ENCODE data around the gene ZMYND8.
"Not testable (repeated sequence)": the region's sequence is repeated elsewhere in the genome, so short reads cannot be mapped to it uniquely, and the experiment has no call there.

Gene ZMYND8

GRCh38 chr20:47244451-47244850 lies 112.0 kb downstream of the ZMYND8 start:
- DNase-seq (ENCODE audit: low read depth) = no peak
- H3K4me3 ChIP-seq (ENCODE audit: control insufficient read depth, low read depth, low read length) = no peak overlapping the region

DNA sequence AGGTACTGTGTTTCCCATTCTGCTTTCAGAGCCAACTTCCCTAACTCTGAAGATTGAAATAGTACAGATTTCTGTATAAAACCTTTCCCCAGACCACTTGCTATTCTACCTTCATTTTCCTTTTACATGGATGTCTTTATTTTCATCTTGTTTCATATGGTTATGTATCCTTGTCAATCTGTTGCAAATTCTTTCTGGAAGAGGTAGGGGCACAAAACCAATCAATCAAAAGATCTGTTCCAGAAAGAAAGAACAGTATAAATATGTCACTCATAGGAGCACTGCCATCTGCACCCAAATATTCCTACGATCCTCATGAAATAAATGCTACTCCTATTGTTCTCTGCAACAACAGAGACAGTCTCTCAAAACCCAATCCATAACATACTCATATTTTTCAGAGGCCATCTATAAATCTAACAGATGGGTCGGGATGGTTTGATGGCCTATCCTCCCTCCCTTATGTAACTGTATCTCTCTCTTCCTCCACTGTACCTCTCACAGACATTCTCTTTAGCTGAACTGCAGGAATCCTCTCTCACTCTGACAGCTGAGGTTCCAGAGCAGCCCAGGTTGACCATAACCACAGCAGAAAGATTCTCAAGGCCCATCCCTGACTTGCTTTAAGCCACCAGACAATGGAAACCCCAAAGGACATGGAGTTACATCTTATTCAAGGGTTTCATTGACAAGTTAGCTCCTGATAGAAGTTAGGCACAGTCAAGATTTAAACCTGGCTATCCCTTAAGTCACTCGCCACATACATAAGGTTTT lies 112.8 kb downstream of the ZMYND8 start:
- TF ChIP-seq, protein P1, sequence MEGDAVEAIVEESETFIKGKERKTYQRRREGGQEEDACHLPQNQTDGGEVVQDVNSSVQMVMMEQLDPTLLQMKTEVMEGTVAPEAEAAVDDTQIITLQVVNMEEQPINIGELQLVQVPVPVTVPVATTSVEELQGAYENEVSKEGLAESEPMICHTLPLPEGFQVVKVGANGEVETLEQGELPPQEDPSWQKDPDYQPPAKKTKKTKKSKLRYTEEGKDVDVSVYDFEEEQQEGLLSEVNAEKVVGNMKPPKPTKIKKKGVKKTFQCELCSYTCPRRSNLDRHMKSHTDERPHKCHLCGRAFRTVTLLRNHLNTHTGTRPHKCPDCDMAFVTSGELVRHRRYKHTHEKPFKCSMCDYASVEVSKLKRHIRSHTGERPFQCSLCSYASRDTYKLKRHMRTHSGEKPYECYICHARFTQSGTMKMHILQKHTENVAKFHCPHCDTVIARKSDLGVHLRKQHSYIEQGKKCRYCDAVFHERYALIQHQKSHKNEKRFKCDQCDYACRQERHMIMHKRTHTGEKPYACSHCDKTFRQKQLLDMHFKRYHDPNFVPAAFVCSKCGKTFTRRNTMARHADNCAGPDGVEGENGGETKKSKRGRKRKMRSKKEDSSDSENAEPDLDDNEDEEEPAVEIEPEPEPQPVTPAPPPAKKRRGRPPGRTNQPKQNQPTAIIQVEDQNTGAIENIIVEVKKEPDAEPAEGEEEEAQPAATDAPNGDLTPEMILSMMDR (conservative IDR thresholded peaks at IDR 0.05; ENCODE audit: control insufficient read depth, insufficient read depth, low read depth, low read length) = no peak
- DNase-seq (ENCODE audit: low read depth) = no peak
- H3K4me3 ChIP-seq (ENCODE audit: control insufficient read depth, low read depth, low read length) = no peak overlapping the region

More at GRCh38 chr20:47244451-47244850, 112.0 kb downstream of the ZMYND8 start:
- TF ChIP-seq, protein P1 (conservative IDR thresholded peaks at IDR 0.05; ENCODE audit: control insufficient read depth, insufficient read depth, low read depth, low read length) = no peak

DNA sequence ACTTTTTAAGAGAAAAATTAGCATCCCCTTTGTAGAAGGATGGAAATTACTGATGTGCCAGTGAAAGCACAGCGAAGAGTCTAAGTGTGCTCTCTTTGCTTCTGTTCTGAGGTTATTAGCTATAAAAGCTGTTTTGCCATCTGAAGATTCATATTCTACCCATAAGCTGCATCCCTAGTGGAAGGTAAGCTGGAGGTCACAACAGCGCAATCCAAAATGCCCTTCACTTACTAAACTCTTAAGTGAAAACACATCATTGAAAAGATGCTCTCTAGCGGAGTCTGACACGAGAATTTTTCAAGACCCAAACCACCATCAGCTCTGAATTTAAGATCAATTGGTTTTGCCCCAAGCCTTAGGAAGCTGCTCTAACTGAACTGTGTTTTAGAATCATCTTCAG lies 113.5 kb downstream of the ZMYND8 start:
- no peak for DNase-seq (ENCODE audit: low read depth)
- no peak overlapping the region for H3K4me3 ChIP-seq (ENCODE audit: control insufficient read depth, low read depth, low read length)
- TF ChIP-seq, protein P1 (conservative IDR thresholded peaks at IDR 0.05; ENCODE audit: control insufficient read depth, insufficient read depth, low read depth, low read length) = no peak

- TF ChIP-seq, protein P1 (conservative IDR thresholded peaks at IDR 0.05; ENCODE audit: control insufficient read depth, insufficient read depth, low read depth, low read length) = no peak
- peak; percentile 90 for DNase-seq (ENCODE audit: low read depth)
- H3K4me3 ChIP-seq (ENCODE audit: control insufficient read depth, low read depth, low read length) = no peak overlapping the region
Observed at GRCh38 chr20:47241345-47241781, 115.1 kb downstream of the ZMYND8 start.

- not testable (repeated sequence) for H3K4me3 ChIP-seq (ENCODE audit: control insufficient read depth, low read depth, low read length); DNase-seq (ENCODE audit: low read depth)
Observed at GRCh38 chr20:47240096-47240495, 116.4 kb downstream of the ZMYND8 start.

- TF ChIP-seq, protein P1 (conservative IDR thresholded peaks at IDR 0.05; ENCODE audit: control insufficient read depth, insufficient read depth, low read depth, low read length) = no peak
- DNase-seq (ENCODE audit: low read depth) = no peak
- H3K4me3 ChIP-seq (ENCODE audit: control insufficient read depth, low read depth, low read length) = no peak overlapping the region
Observed at GRCh38 chr20:47239719-47240067, 116.8 kb downstream of the ZMYND8 start.

- no peak for DNase-seq (ENCODE audit: low read depth)
- TF ChIP-seq, protein P1 (conservative IDR thresholded peaks at IDR 0.05; ENCODE audit: control insufficient read depth, insufficient read depth, low read depth, low read length) = no peak
- no peak overlapping the region for H3K4me3 ChIP-seq (ENCODE audit: control insufficient read depth, low read depth, low read length)
Observed at GRCh38 chr20:47238780-47239718, 117.5 kb downstream of the ZMYND8 start.
